ENCODE data around the gene LRPPRC. TPM values are rescaled to one million over a fixed set of nuclear protein-coding genes. Genes with fewer than 3 reads are reported as not detected.

LRPPRC gene
- polyA plus RNA-seq, 1 experiment = 24.9 TPM

GRCh38 chr2:43837033-43837432, 158.8 kb downstream of the LRPPRC start:
- no peaks in the 10 kb centered on the region for H3K36me3 ChIP-seq (ENCODE audit: control insufficient read depth, insufficient read depth, low read length)
- ChIA-PET CTCF (no interaction called here), POLR2A (no interaction called here)
- no peak overlapping the region for H3K4me3 ChIP-seq (ENCODE audit: low read depth, low read length)
- TF ChIP-seq CTCF (IDR thresholded peaks at IDR 0.05; ENCODE audit: insufficient read depth, low read depth, low read length) = no peak
- no peak for DNase-seq (ENCODE audit: low read depth)
- peaks cover 4% of the 10 kb centered on the region; the same call in 1 of the 2 replicates for H3K27me3 ChIP-seq (ENCODE audit: control insufficient read depth, insufficient read depth, low read length)

Small RNA genes lying within 50 kb of the gene (small RNA-seq; reads per million reads assigned to genes)
- gene RN7SL455P (ENCODE audit: insufficient read length, low read depth, low replicate concordance) (not detected), gene RNU6-1048P (ENCODE audit: insufficient read length, low read depth, low replicate concordance) (not detected)

Other genes starting within 250 kb of the LRPPRC start
- gene DYNC2LI1, start 221.9 kb downstream of the LRPPRC start, polyA plus RNA-seq (2011; rRNA removed) = 7.2 and 15.3 TPM in 2 replicates
- gene ABCG5, start 157.2 kb downstream of the LRPPRC start, polyA plus RNA-seq (2011; rRNA removed) = not detected in 2 replicates
- not detected in 2 replicates for gene ABCG8, start 157.0 kb downstream of the LRPPRC start, polyA plus RNA-seq (2011; rRNA removed)
- gene PPM1B, start 172.9 kb upstream of the LRPPRC start, polyA plus RNA-seq (2011; rRNA removed) = 8.2 and 25.7 TPM in 2 replicates